ENCODE measurements around the gene RPL38.

DNA sequence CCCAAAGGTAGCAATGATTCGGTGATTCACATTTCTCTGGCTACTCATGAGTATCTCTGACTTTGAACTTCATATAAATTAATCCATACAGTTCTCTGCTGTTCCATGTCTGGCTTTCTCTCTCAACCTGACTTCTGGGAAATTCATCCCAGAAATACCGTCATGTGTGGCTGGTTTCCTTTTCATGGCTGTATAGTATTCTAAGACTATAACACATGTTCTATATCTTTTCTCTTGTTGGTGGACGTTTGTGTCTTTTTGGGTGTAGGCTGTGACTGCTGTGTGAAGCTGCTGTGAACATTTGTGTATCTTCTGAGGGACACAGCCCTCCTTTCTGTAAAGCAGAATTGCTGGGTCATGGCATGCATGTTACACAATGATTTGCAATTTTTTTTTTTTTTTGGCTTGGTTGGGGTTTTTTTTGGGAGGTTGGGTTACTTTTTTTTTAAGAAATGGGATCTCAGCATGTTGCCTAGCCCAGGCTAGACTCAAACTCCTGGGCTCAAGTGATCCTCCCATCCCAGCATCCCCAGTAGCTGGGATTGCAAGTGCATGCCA is 16.2 kb downstream of the RPL38 start:
- no peak for TF ChIP-seq POLR2A (IDR thresholded peaks at IDR 0.05; ENCODE audit: low read length)
- no peak for TF ChIP-seq GATA1 (IDR thresholded peaks at IDR 0.05; ENCODE audit: low read depth, low read length)
